Smooth muscle cell (in vitro differentiated cells): ENCODE data around the gene CEP72. TPM values are rescaled to one million over a fixed set of nuclear protein-coding genes. Genes with fewer than 3 reads are reported as not detected.

ENCODE experiments used
- DNase-seq: peaks from one replicate; lab custom pipeline; 2025; ENCODE audit not compliant: unreplicated experiment; lab: John Stamatoyannopoulos, UW
- H2AFZ ChIP-seq: fragments of 200-600 bp; sonication (generic); 2 replicates; pipeline ENCODE4 v1.6.0; 2016; ENCODE audit warnings: antibody characterized with exemption, low read depth, mild to moderate bottlenecking
- H3F3A ChIP-seq: fragments of 200-600 bp; sonication (generic); 2 replicates; pipeline ENCODE4 v1.6.0; 2017; ENCODE audit warnings: antibody characterized with exemption, low read depth
- H3K27ac ChIP-seq: fragments of 200-600 bp; sonication (generic); 2 replicates; pipeline ENCODE4 v1.5.1; 2016; ENCODE audit warnings: low read depth, mild to moderate bottlenecking
- H3K27me3 ChIP-seq: fragments of 200-600 bp; sonication (generic); 2 replicates; pipeline ENCODE4 v1.6.1; 2016; ENCODE audit warnings: low read depth, mild to moderate bottlenecking
- H3K36me3 ChIP-seq: fragments of 200-600 bp; sonication (generic); 2 replicates; pipeline ENCODE4 v1.5.1; 2016; ENCODE audit warnings: low read depth
- H3K4me1 ChIP-seq: fragments of 200-600 bp; sonication (generic); 2 replicates; pipeline ENCODE4 v1.5.1; 2016; ENCODE audit warnings: low read depth
- H3K4me2 ChIP-seq: fragments of 200-600 bp; sonication (generic); 2 replicates; pipeline ENCODE4 v1.6.0; 2016; ENCODE audit warnings: mild to moderate bottlenecking
- H3K4me3 ChIP-seq: fragments of 200-600 bp; sonication (generic); 2 replicates; pipeline ENCODE4 v1.5.1; 2016; ENCODE audit warnings: mild to moderate bottlenecking
- H3K79me2 ChIP-seq: fragments of 200-600 bp; sonication (generic); 2 replicates; pipeline ENCODE4 v1.6.0; 2016; ENCODE audit warnings: low read depth, mild to moderate bottlenecking
- H3K9ac ChIP-seq: fragments of 200-600 bp; sonication (generic); 2 replicates; pipeline ENCODE4 v1.6.0; 2016; ENCODE audit warnings: low read depth
- H3K9me3 ChIP-seq: fragments of 200-600 bp; sonication (generic); replicated peaks from 2 replicates; pipeline ENCODE4 v1.5.1; 2016; ENCODE audit warnings: low read depth
- H4K20me1 ChIP-seq: fragments of 200-600 bp; sonication (generic); 2 replicates; pipeline ENCODE4 v1.6.0; 2016; ENCODE audit warnings: low read depth
- WGBS: methylation state at CpG from one replicate; pipeline ENCODE4 v1.1.7; 2016; ENCODE audit warnings: low lambda C conversion rate; 5-methylcytosine and 5-hydroxymethylcytosine counted together
- polyA plus RNA-seq: library from polyadenylated mRNA; unstranded; fragments of >200 nt; fragmentation: Nextera tagmentation; extraction: Ambion mirVana; gene quantifications from 2 replicates; pipeline ENCODE4 v1.2.1, GENCODE V29; 2016
- total RNA-seq: library from RNA; depleted of rRNA; stranded (reverse); fragments of >200 nt; gene quantifications from 2 replicates; pipeline ENCODE4 v1.2.3, GENCODE V29; 2014
- TF ChIP-seq, protein P1 (sequence below): fragments of 200-600 bp; sonication (generic); IDR thresholded peaks from 2 replicates; pipeline ENCODE4 v1.5.1; 2017; ENCODE audit warnings: borderline replicate concordance, mild to moderate bottlenecking, antibody characterized with exemption; ENCODE audit not compliant: insufficient read depth, poor library complexity, severe bottlenecking

Gene CEP72
- total and polyA plus RNA-seq, 2 experiments from 2014 or later, result 2.7 to 4.0 TPM

DNA sequence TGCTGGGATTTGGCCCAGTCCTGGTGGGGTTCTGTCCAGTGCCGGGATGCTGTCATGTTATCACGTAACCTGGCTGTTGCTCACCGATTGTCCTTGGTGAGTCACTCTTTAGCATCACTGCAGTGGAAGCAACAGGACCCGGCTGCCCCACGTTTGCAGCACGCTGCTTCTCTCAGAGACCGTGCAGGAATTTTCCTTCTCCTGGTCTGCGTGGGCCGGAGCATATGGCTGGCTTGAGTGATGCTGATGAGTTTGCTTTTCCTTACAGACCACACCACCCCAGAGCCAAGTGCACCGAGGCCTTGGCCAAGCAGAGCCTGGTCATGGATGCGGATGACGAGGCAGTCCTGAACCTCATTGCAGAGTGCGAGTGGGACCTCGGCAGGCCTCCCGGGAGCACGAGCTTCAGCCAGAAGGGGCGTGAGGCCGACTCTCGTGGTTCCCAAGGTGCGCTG is 21.4 kb downstream of the CEP72 start:
- Histone ChIP-seq H3K27ac (no peak overlapping the region), H4K20me1 (no peaks in the 10 kb centered on the region), H3K9me3 (no peaks in the 10 kb centered on the region), H2AFZ (no peak overlapping the region), H3K79me2 (no peaks in the 10 kb centered on the region), H3K4me3 (no peak overlapping the region), H3F3A (no peaks in the 10 kb centered on the region), H3K4me2 (no peak overlapping the region), H3K9ac (no peak overlapping the region), H3K27me3 (no peaks in the 10 kb centered on the region), H3K4me1 (no peaks in the 10 kb centered on the region), H3K36me3 (no peaks in the 10 kb centered on the region)
- 83% methylated on average over 20 of the region's 20 CpGs for WGBS
- TF ChIP-seq, protein P1, sequence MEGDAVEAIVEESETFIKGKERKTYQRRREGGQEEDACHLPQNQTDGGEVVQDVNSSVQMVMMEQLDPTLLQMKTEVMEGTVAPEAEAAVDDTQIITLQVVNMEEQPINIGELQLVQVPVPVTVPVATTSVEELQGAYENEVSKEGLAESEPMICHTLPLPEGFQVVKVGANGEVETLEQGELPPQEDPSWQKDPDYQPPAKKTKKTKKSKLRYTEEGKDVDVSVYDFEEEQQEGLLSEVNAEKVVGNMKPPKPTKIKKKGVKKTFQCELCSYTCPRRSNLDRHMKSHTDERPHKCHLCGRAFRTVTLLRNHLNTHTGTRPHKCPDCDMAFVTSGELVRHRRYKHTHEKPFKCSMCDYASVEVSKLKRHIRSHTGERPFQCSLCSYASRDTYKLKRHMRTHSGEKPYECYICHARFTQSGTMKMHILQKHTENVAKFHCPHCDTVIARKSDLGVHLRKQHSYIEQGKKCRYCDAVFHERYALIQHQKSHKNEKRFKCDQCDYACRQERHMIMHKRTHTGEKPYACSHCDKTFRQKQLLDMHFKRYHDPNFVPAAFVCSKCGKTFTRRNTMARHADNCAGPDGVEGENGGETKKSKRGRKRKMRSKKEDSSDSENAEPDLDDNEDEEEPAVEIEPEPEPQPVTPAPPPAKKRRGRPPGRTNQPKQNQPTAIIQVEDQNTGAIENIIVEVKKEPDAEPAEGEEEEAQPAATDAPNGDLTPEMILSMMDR, result no peak
- DNase-seq, result no peak

DNA sequence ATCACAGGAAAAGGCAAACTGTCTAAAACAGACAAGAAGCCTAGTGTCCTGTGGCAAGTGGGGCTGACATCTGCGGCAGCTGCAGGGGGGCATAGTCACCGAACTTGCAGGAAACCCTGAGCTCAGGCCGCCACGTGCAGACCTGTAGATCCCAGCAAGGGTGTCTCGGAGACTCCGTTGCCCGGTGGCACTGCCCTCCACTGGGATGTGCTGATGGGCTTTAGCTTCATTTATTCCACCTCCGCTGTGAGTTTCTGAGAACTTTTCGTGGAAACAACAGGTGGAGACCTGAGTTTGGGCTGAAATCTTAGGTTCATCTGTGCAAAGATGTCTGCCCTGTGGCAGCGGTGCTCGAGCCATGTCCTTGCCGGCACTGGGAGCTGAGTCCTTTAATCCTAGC is 22.1 kb downstream of the CEP72 start:
- no peak overlapping the region for H3K9ac ChIP-seq
- no peak overlapping the region for H3K4me2 ChIP-seq
- no peak overlapping the region for H3K27ac ChIP-seq
- no peak overlapping the region for H2AFZ ChIP-seq
- H3K4me1 ChIP-seq, result no peaks in the 10 kb centered on the region
- H3K36me3 ChIP-seq, result no peaks in the 10 kb centered on the region
- no peaks in the 10 kb centered on the region for H3K79me2 ChIP-seq
- no peak for DNase-seq
- TF ChIP-seq, protein P1, result no peak
- 94% methylated on average over 12 of the region's 12 CpGs for whole genome bisulfite sequencing
- H3K4me3 ChIP-seq, result no peak overlapping the region
- no peaks in the 10 kb centered on the region for H4K20me1 ChIP-seq
- H3K27me3 ChIP-seq, result no peaks in the 10 kb centered on the region
- H3K9me3 ChIP-seq, result no peaks in the 10 kb centered on the region
- no peaks in the 10 kb centered on the region for H3F3A ChIP-seq

DNA sequence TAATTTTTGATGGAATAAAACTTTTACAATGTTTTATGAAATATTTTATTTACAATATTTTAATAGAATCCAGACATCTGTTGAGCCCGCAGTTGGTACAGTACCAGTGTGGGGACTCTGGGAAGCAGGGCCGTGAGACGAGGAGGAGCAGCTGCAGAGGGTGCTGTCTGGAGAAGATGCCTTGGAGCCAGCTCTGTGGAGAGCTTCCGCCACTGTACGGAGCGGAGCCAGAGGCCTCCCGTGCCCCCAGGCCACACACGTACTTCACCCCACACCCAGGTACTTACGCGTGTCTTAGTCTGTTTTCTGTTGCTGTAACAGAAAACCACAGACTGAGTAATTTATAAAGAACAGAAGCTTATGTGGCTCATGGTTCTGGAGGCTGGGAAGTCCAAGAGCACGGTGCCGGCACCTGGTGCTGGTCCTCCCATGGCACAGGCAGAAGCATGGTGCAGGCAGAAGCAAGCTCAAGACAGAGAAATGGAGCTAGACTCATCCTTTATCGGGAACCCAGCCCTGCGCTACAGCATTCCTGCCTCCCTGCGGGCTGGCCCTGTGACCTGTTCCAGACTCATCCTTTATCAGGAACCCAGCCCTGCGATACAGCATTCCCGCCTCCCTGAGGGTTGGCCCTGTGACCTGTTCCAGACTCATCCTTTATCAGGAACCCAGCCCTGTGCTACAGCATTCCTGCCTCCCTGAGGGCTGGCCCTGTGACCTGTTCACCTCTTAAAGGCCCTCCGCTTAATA is 23.3 kb downstream of the CEP72 start:
- H2AFZ ChIP-seq, result no peak overlapping the region
- TF ChIP-seq, protein P1, result no peak
- H3K79me2 ChIP-seq, result no peaks in the 10 kb centered on the region
- H4K20me1 ChIP-seq, result no peaks in the 10 kb centered on the region
- DNase-seq, result no peak
- H3K9ac ChIP-seq, result no peak overlapping the region
- WGBS, result 98% methylated on average over 18 of the region's 18 CpGs
- H3K27me3 ChIP-seq, result no peaks in the 10 kb centered on the region
- no peaks in the 10 kb centered on the region for H3K36me3 ChIP-seq
- H3K9me3 ChIP-seq, result no peaks in the 10 kb centered on the region
- no peak overlapping the region for H3K27ac ChIP-seq
- no peaks in the 10 kb centered on the region for H3F3A ChIP-seq
- no peak overlapping the region for H3K4me2 ChIP-seq
- H3K4me1 ChIP-seq, result no peaks in the 10 kb centered on the region
- no peak overlapping the region for H3K4me3 ChIP-seq

DNA sequence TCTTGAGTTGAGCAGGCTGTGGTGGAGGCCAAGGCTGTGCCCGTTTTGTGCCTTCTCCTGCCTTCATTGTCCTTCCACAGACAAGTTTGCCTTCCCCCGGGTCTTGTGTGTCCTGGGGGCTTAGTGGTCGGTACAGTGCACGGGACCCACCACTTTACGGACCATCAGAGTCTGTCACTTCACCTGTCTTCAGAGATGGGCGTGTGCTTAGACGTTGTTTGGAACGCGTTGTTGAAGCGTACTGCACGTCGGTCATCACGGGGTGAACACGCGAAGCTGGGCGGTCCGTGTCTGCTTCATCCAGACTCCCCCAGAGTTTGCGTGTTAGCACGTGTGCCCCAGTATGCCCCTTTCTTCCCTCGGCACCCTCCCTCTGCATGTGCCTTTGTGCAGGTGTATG is 24.8 kb downstream of the CEP72 start:
- TF ChIP-seq, protein P1, result no peak
- DNase-seq, result no peak
- H3K27ac ChIP-seq, result no peak overlapping the region
- no peaks in the 10 kb centered on the region for H3K79me2 ChIP-seq
- no peaks in the 10 kb centered on the region for H3K4me1 ChIP-seq
- no peaks in the 10 kb centered on the region for H3K9me3 ChIP-seq
- no peaks in the 10 kb centered on the region for H3K27me3 ChIP-seq
- H2AFZ ChIP-seq, result no peak overlapping the region
- H4K20me1 ChIP-seq, result no peaks in the 10 kb centered on the region
- H3F3A ChIP-seq, result no peaks in the 10 kb centered on the region
- 96% methylated on average over 20 of the region's 20 CpGs for WGBS
- H3K9ac ChIP-seq, result no peak overlapping the region
- H3K4me2 ChIP-seq, result no peak overlapping the region
- no peak overlapping the region for H3K4me3 ChIP-seq
- no peaks in the 10 kb centered on the region for H3K36me3 ChIP-seq
